Neural crest cell (in vitro differentiated cells): ENCODE results near the gene VSTM1. TPM values are rescaled to one million over a fixed set of nuclear protein-coding genes. Genes with fewer than 3 reads are reported as not detected.

Source experiments
- DNase-seq: peaks from one replicate; pipeline ENCODE4 v3.0.0; 2021; ENCODE audit warnings: low read depth, mixed read lengths, low spot score
- H3K27ac Mint-ChIP-seq: one replicate; pipeline ENCODE4 v1.8.0; 2021; ENCODE audit warnings: mild to moderate bottlenecking, mixed read lengths; ENCODE audit not compliant: unreplicated experiment
- H3K27me3 Mint-ChIP-seq: 2 replicates; pipeline ENCODE4 v1.8.0; 2021; ENCODE audit warnings: low read depth, mild to moderate bottlenecking, mixed read lengths
- H3K36me3 Mint-ChIP-seq: 2 replicates; pipeline ENCODE4 v1.8.0; 2021; ENCODE audit warnings: low read depth, mild to moderate bottlenecking, mixed read lengths
- H3K4me1 Mint-ChIP-seq: 2 replicates; pipeline ENCODE4 v1.8.0; 2021; ENCODE audit warnings: mixed read lengths
- H3K4me3 Mint-ChIP-seq: one replicate; pipeline ENCODE4 v1.8.0; 2021; ENCODE audit warnings: mild to moderate bottlenecking, mixed read lengths
- H3K9me3 Mint-ChIP-seq: 2 replicates; pipeline ENCODE4 v1.8.0; 2021; ENCODE audit warnings: mixed read lengths
- CTCF ChIP-seq: fragments of 200-600 bp; sonication (generic); conservative IDR thresholded peaks from 2 replicates; pipeline ENCODE4 v1.5.0; 2021; ENCODE audit warnings: antibody characterized with exemption, mild to moderate bottlenecking
- total RNA-seq: library from RNA; stranded (reverse); gene quantifications from 2 replicates; pipeline ENCODE4 v1.2.1, GENCODE V29; 2021

Gene VSTM1
- total RNA-seq, 1 donor from 2014 or later, result not detected

DNA sequence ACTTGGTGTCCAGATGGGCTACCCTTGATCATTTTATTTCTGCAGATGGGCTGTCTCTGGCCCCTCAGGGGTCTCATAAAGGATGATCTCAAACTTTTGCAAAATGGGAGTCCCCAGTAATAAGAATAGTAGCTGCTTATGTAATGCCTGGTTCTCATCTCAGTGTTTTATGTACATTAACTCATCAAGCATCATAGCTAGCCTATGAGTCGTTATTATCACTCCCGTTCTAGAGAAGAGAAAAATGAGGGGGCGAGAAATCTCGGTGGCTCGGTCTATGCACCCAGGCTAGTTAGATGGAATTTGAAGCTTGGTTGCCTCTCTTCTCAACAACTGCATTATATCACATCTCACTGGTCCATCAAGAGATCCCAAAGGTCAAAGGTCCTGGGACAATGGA lies 68.9 kb downstream of the VSTM1 start:
- DNase-seq, result no peak
- no peaks in the 10 kb centered on the region for H3K4me1 Mint-ChIP-seq
- H3K9me3 Mint-ChIP-seq, result no peaks in the 10 kb centered on the region
- peaks cover 63% of the 10 kb centered on the region for H3K27me3 Mint-ChIP-seq
- no peaks in the 10 kb centered on the region for H3K36me3 Mint-ChIP-seq
- no peak overlapping the region for H3K27ac Mint-ChIP-seq
- no peak for TF ChIP-seq CTCF
- no peak overlapping the region for H3K4me3 Mint-ChIP-seq

GRCh38 chr19:53993448-53993847 lies 70.2 kb downstream of the VSTM1 start:
- no peak for DNase-seq
- Mint-ChIP-seq H3K4me3 (no peak overlapping the region), H3K27ac (no peak overlapping the region), H3K27me3 (peaks cover 59% of the 10 kb centered on the region), H3K4me1 (peaks cover 5% of the 10 kb centered on the region), H3K36me3 (no peaks in the 10 kb centered on the region), H3K9me3 (no peaks in the 10 kb centered on the region)
- no peak for TF ChIP-seq CTCF

DNA sequence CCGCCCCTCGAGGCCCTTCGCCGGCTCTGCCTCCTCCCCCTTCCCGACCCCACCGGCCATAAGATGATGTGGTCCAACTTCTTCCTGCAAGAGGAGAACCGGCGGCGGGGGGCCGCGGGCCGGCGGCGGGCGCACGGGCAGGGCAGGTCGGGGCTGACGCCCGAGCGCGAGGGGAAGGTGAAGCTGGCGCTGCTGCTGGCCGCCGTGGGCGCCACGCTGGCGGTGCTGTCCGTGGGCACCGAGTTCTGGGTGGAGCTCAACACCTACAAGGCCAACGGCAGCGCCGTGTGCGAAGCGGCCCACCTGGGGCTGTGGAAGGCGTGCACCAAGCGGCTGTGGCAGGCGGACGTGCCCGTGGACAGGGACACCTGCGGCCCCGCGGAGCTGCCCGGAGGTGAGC lies 70.9 kb downstream of the VSTM1 start:
- DNase-seq, result no peak
- Mint-ChIP-seq H3K27me3 (peaks cover 55% of the 10 kb centered on the region), H3K4me3 (no peak overlapping the region)

GRCh38 chr19:53992211-53992610 lies 71.5 kb downstream of the VSTM1 start:
- no peak for TF ChIP-seq CTCF
- Mint-ChIP-seq H3K4me3 (peak overlapping the region; percentile 51), H3K4me1 (peaks cover 5% of the 10 kb centered on the region), H3K9me3 (no peaks in the 10 kb centered on the region), H3K27me3 (peaks cover 50% of the 10 kb centered on the region), H3K27ac (no peak overlapping the region), H3K36me3 (no peaks in the 10 kb centered on the region)
- no peak for DNase-seq

More for the DNA sequence above, 70.9 kb downstream of the VSTM1 start:
- Mint-ChIP-seq H3K27ac (no peak overlapping the region), H3K36me3 (no peaks in the 10 kb centered on the region), H3K9me3 (no peaks in the 10 kb centered on the region), H3K4me1 (peaks cover 5% of the 10 kb centered on the region)
- TF ChIP-seq CTCF, result no peak

DNA sequence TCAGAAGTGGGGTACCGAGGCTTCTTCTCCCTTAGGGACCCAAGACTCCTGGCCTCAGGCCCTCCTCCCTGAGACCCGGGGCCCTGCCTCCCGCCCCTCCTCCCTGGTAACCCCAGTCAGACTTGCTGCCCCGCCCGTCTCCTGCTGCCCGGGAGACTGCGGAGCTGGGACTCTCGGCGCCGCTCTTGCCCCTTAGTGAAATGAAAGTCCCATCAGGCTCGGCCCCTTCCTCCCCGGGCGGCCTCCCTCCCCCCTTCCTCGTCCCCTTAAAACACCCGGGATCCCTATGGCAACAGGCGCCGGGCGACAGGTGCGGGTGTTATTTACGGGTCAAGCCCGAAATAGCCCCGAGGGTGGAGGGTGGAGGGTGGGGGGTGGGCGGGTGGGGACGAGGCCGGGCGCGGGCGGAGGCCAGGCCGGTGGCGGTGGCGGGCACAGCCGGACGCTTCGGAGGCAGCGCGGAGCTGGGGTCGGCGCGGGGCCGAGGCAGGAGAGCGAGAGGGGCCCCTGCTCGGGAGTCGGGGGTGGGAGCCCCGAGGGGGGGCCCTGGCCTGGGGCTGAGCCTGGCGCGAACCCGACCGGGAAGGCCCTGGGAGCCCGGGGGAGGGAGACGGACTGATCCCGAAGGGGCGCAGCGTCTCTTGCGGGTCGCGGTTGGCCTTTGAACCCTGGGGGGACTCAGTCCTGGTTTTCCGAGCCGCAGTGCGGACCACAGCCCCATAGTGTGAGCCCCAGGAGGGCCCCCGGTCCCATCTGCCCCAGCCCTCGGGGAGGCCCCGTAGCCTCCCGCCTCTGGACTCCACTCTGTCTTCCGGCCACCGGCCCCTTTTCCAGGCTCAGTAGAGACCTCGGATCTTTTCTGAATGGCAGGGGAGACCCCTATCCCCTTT lies 72.2 kb downstream of the VSTM1 start, which contains the start of gene CACNG6:
TSS of gene CACNG6 (plus strand) at position 414 of the 890 bp plus-strand sequence. CDS start 1,241 bp downstream, outside the sequence.
- DNase-seq, result peak; percentile 44
- Mint-ChIP-seq H3K4me1 (peaks cover 5% of the 10 kb centered on the region), H3K27ac (no peak within 1 kb of the TSS), H3K9me3 (no peaks in the 10 kb centered on the region), H3K36me3 (no peaks in the 10 kb centered on the region), H3K27me3 (peaks cover 45% of the 10 kb centered on the region), H3K4me3 (peak within 1 kb of the TSS; percentile 51)
- TF ChIP-seq CTCF, result no peak

Other genes starting within 250 kb of the VSTM1 start
- gene NLRP12, start 239.6 kb downstream of the VSTM1 start, total RNA-seq, result not detected in 2 replicates
- 15.0 and 19.1 TPM in 2 replicates for gene MYADM, start 196.0 kb downstream of the VSTM1 start, total RNA-seq
- 0.55 and 0.65 TPM in 2 replicates for gene PRKCG, start 181.7 kb downstream of the VSTM1 start, total RNA-seq
- 25.3 and 26.4 TPM in 2 replicates for gene CACNG7, start 154.6 kb downstream of the VSTM1 start, total RNA-seq
- gene CACNG8, start 101.0 kb downstream of the VSTM1 start, total RNA-seq, result 0.23 and 0.33 TPM in 2 replicates
- 0.77 and 0.82 TPM in 2 replicates for gene CACNG6, start 72.3 kb downstream of the VSTM1 start, total RNA-seq
- gene TARM1, start 17.5 kb upstream of the VSTM1 start, total RNA-seq, result not detected in 2 replicates
- gene OSCAR, start 36.9 kb upstream of the VSTM1 start, total RNA-seq, result not detected in 2 replicates
- 131 and 162 TPM in 2 replicates for gene NDUFA3, start 39.0 kb upstream of the VSTM1 start, total RNA-seq
- 24.5 and 26.8 TPM in 2 replicates for gene TFPT, start 51.8 kb upstream of the VSTM1 start, total RNA-seq
- gene PRPF31, start 51.9 kb upstream of the VSTM1 start, total RNA-seq, result 94.8 and 104 TPM in 2 replicates
- gene CNOT3, start 73.9 kb upstream of the VSTM1 start, total RNA-seq, result 87.6 and 95.5 TPM in 2 replicates
- 5.1 and 5.9 TPM in 2 replicates for gene LENG1, start 95.8 kb upstream of the VSTM1 start, total RNA-seq
- 0.28 TPM in 1 of 2 replicates, not detected in the other for gene TMC4, start 109.3 kb upstream of the VSTM1 start, total RNA-seq
- 74.2 and 76.5 TPM in 2 replicates for gene MBOAT7, start 125.7 kb upstream of the VSTM1 start, total RNA-seq
- gene TSEN34, start 127.4 kb upstream of the VSTM1 start, total RNA-seq, result 66.2 and 67.9 TPM in 2 replicates
- 1,439 and 1,464 TPM in 2 replicates for gene RPS9, start 137.0 kb upstream of the VSTM1 start, total RNA-seq
- gene LILRB3, start 159.1 kb upstream of the VSTM1 start, total RNA-seq, result not detected in 2 replicates
- not detected in 2 replicates for gene LILRA6, start 178.9 kb upstream of the VSTM1 start, total RNA-seq
- not detected in 2 replicates for gene LILRB5, start 193.4 kb upstream of the VSTM1 start, total RNA-seq
- not detected in 2 replicates for gene LILRB2, start 217.2 kb upstream of the VSTM1 start, total RNA-seq
- not detected in 2 replicates for gene LILRA5, start 249.3 kb upstream of the VSTM1 start, total RNA-seq